SK-N-SH (cell line): Measurements from ENCODE around the gene LMOD2. TPM values are rescaled to one million over a fixed set of nuclear protein-coding genes. Genes with fewer than 3 reads are reported as not detected.

Experiments
- CTCF ChIA-PET: fragments of 300-600, 350-600 bp; formaldehyde crosslinking; extraction: SDS; loops from one replicate; lab custom pipeline; 2021; lab: Yijun Ruan, JAX
- POLR2A ChIA-PET: fragments of 350-600 bp; sonication (Branson Sonifier 250); formaldehyde crosslinking; extraction: SDS; loops from one replicate; lab custom pipeline; 2020; ENCODE audit warnings: antibody characterized with exemption, inconsistent platforms; lab: Yijun Ruan, JAX
- DNase-seq: peaks from one replicate; pipeline ENCODE4 v3.0.0; 2012
- H2AFZ ChIP-seq: fragments of 200-600 bp; sonication (generic); 2 replicates; pipeline ENCODE4 v1.8.1; 2016; ENCODE audit warnings: antibody characterized with exemption, mild to moderate bottlenecking, low read depth
- H3F3A ChIP-seq: fragments of 200-600 bp; sonication (generic); replicated peaks from 2 replicates; pipeline ENCODE3; 2016; ENCODE audit warnings: antibody characterized with exemption, mild to moderate bottlenecking; ENCODE audit not compliant: insufficient read depth
- H3K27ac ChIP-seq, 2 experiments: fragments of 200-500 bp in 1 of 2; fragments of 200-600 bp in 1 of 2; sonication (Bioruptor generic) in 1 of 2; sonication (generic), shearing (Covaris generic) in 1 of 2; 2 replicates each; pipeline versions ENCODE4 v1.5.1 to v1.6.1; 2014 to 2016; ENCODE audit warnings: low read depth in 2 of 2, inconsistent platforms in 1 of 2, low read length in 1 of 2, mild to moderate bottlenecking in 1 of 2, mixed read lengths in 1 of 2
- H3K27me3 ChIP-seq: fragments of 200-600 bp; sonication (generic), shearing (Covaris generic); 2 replicates; pipeline ENCODE4 v1.6.1; 2016; ENCODE audit warnings: mixed run types; ENCODE audit not compliant: insufficient read depth
- H3K36me3 ChIP-seq, 2 experiments: fragments of 200-500 bp in 1 of 2; fragments of 200-600 bp in 1 of 2; sonication (Bioruptor generic) in 1 of 2; sonication (generic) in 1 of 2; replicated peaks in 1 of 2; 2 replicates each; pipeline versions ENCODE3 to v1.5.1; 2014 to 2016; ENCODE audit warnings: low read length in 1 of 2, mild to moderate bottlenecking in 1 of 2; ENCODE audit not compliant: insufficient read depth in 2 of 2, control insufficient read depth in 1 of 2
- H3K4me1 ChIP-seq, 2 experiments: fragments of 200-500 bp in 1 of 2; fragments of 200-600 bp in 1 of 2; sonication (Bioruptor generic) in 1 of 2; sonication (generic), shearing (Covaris generic) in 1 of 2; 2 replicates each; pipeline versions ENCODE4 v1.5.1 to v1.6.1; 2014 to 2016; ENCODE audit warnings: low read depth in 1 of 2, low read length in 1 of 2, mixed run types in 1 of 2; ENCODE audit not compliant: insufficient read depth in 2 of 2, control insufficient read depth in 1 of 2
- H3K4me2 ChIP-seq: fragments of 200-600 bp; sonication (generic), shearing (Covaris generic); 2 replicates; pipeline ENCODE4 v1.6.1; 2017; ENCODE audit warnings: mixed run types
- H3K4me3 ChIP-seq, 2 experiments: fragments of 200-500 bp in 1 of 2; fragments of 200-600 bp in 1 of 2; sonication (Bioruptor generic) in 1 of 2; sonication (generic), shearing (Covaris generic) in 1 of 2; 2 replicates each; pipeline versions ENCODE4 v1.5.1 to v1.8.1; 2014 to 2016; ENCODE audit warnings: low read depth in 2 of 2, inconsistent platforms in 1 of 2, low read length in 1 of 2, mild to moderate bottlenecking in 1 of 2, mixed read lengths in 1 of 2, moderate library complexity in 1 of 2
- H3K79me2 ChIP-seq: fragments of 200-600 bp; sonication (generic); 2 replicates; pipeline ENCODE4 v1.8.1; 2017; ENCODE audit warnings: mild to moderate bottlenecking; ENCODE audit not compliant: insufficient read depth
- H3K9ac ChIP-seq: fragments of 200-600 bp; sonication (generic); 2 replicates; pipeline ENCODE4 v1.6.1; 2017; ENCODE audit warnings: mixed run types
- H3K9me2 ChIP-seq: fragments of 200-600 bp; sonication (generic); 2 replicates; pipeline ENCODE4 v1.6.1; 2017; ENCODE audit warnings: mixed run types
- H3K9me3 ChIP-seq: fragments of 200-600 bp; sonication (generic); 2 replicates; pipeline ENCODE4 v1.6.1; 2017; ENCODE audit warnings: mixed run types, mild to moderate bottlenecking, moderate library complexity
- H4K20me1 ChIP-seq: fragments of 200-600 bp; sonication (generic); 2 replicates; pipeline ENCODE4 v1.6.1; 2017; ENCODE audit warnings: mild to moderate bottlenecking, mixed run types; ENCODE audit not compliant: insufficient read depth
- CHD2 ChIP-seq: fragments of 150-350 bp; IDR thresholded peaks from 2 replicates; pipeline ENCODE4 v1.6.1; 2018; ENCODE audit warnings: low read length; ENCODE audit not compliant: partially characterized antibody
- EP300 ChIP-seq, 2 experiments: IDR thresholded peaks; 2 replicates each; pipeline versions ENCODE4 v1.4.0 to v1.6.1; 2012; ENCODE audit warnings: borderline replicate concordance in 1 of 2, low read depth in 1 of 2, low read length in 1 of 2
- EZH2phosphoT487 ChIP-seq: fragments of 200-600 bp; sonication (generic); IDR thresholded peaks from 2 replicates; pipeline ENCODE4 v1.6.1; 2017; ENCODE audit warnings: low read depth, mixed run types, mild to moderate bottlenecking, antibody characterized with exemption, moderate library complexity, borderline replicate concordance
- FOSL2 ChIP-seq: IDR thresholded peaks from 2 replicates; pipeline ENCODE4 v1.4.0; 2012; ENCODE audit warnings: low read depth, mild to moderate bottlenecking, moderate library complexity, borderline replicate concordance
- FOXJ3 ChIP-seq: sonication (generic); formaldehyde crosslinking; IDR thresholded peaks from 2 replicates; pipeline ENCODE4 v1.5.1; 2020; ENCODE audit warnings: mild to moderate bottlenecking, missing genetic modification reagents
- GATA2 ChIP-seq: sonication (generic); formaldehyde crosslinking; IDR thresholded peaks from 2 replicates; pipeline ENCODE4 v1.5.0; 2020; ENCODE audit warnings: mild to moderate bottlenecking, missing genetic modification reagents
- JUND ChIP-seq: IDR thresholded peaks from 2 replicates; pipeline ENCODE4 v1.4.0; 2012
- MEF2A ChIP-seq: IDR thresholded peaks from 2 replicates; pipeline ENCODE4 v1.4.0; 2012; ENCODE audit warnings: low read depth, borderline replicate concordance
- NRF1 ChIP-seq: IDR thresholded peaks from 2 replicates; pipeline ENCODE4 v1.6.1; 2012; ENCODE audit warnings: low read depth, mild to moderate bottlenecking, low read length
- POLR2AphosphoS5 ChIP-seq: IDR thresholded peaks from 2 replicates; pipeline ENCODE4 v1.6.1; 2012; ENCODE audit warnings: low read depth, low read length
- RAD21 ChIP-seq: IDR thresholded peaks from 2 replicates; pipeline ENCODE4 v1.6.1; 2012; ENCODE audit warnings: mild to moderate bottlenecking, low read length
- RCOR1 ChIP-seq: fragments of 150-350 bp; IDR thresholded peaks from 2 replicates; pipeline ENCODE4 v1.6.1; 2017; ENCODE audit warnings: antibody characterized with exemption, low read length
- RFX5 ChIP-seq: IDR thresholded peaks from 2 replicates; pipeline ENCODE4 v1.6.1; 2012; ENCODE audit warnings: mild to moderate bottlenecking, improper control_type of control experiment, low read length
- TAF1 ChIP-seq: IDR thresholded peaks from 2 replicates; pipeline ENCODE4 v1.6.1; 2012; ENCODE audit warnings: low read depth, mild to moderate bottlenecking, low read length, moderate library complexity, borderline replicate concordance
- WGBS: methylation state at CpG from one replicate; pipeline ENCODE4 v1.1.6; 2017; ENCODE audit warnings: low lambda C conversion rate; 5-methylcytosine and 5-hydroxymethylcytosine counted together
- polyA plus RNA-seq, 3 experiments: library from polyadenylated mRNA; depleted of rRNA; stranded (reverse); fragments of >200 nt; gene quantifications; 2 replicates each; pipeline ENCODE4 v1.2.3, GENCODE V29; 2012
- TF ChIP-seq, protein P1 (sequence below): IDR thresholded peaks from 2 replicates; pipeline ENCODE4 v1.4.0; 2012; ENCODE audit warnings: low read depth, borderline replicate concordance
- TF ChIP-seq, protein P2 (sequence below): fragments of 200-600 bp; sonication (generic); IDR thresholded peaks from 2 replicates; pipeline ENCODE4 v1.6.1; 2017; ENCODE audit warnings: antibody characterized with exemption, mild to moderate bottlenecking, moderate library complexity
- TF ChIP-seq, protein P3 (sequence below): IDR thresholded peaks from 2 replicates; pipeline ENCODE4; 2012
- TF ChIP-seq, protein P4 (sequence below): IDR thresholded peaks from 2 replicates; pipeline ENCODE4 v1.4.0; 2012; ENCODE audit warnings: low read depth, borderline replicate concordance
- TF ChIP-seq, protein P5 (sequence below): IDR thresholded peaks from 2 replicates; pipeline ENCODE4 v1.4.0; 2012; ENCODE audit warnings: low read depth

Gene LMOD2
- polyA plus RNA-seq, 1 of the 3 experiments (the other 2 are of a cell fraction), result not detected

DNA sequence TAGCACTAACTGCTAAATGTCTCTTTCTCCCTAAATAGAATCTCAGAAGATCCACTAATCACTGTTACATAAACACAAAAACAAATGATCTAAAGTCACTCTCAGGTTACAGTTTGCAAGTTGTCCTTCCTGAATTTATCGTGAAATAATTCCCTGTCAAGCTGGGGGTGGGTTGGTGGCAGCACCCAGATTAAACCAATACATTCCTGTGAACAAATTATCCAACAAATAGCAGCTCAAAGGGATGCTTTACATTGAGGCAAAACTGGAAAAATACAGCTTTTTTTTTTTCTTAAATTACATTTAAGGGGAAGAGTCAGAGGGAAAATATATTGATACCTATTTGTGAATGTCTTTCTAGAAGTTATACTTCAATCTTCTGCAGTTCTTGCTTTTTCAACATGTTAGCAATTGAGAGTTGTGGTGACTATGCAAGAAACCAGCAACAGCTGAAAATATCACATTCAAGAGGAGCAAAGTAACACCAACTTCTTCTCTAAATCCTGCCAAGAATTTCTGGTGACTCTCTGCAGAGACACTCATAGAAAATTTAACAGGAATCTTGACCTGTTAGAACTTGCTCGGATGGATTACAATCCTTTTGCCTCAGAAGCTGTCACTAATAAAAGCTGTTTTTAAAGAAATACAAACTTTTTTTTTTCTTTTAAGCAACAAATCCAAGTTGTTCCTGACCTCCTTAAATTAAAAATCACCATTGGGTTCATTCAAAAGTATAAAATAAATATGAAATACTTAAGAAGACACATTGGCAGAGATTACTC is 18.9 kb downstream of the LMOD2 start:
- Histone ChIP-seq H3K9me3 (no peaks in the 10 kb centered on the region), H3K27ac (peak overlapping the region in 1 of 2 experiments; percentile 14; a peak in 2 of 4 replicates), H2AFZ (no peak overlapping the region), H4K20me1 (no peaks in the 10 kb centered on the region), H3K9ac (no peak overlapping the region), H3K4me1 (peaks cover 0 to 17% of the 10 kb centered on the region in 2 experiments; a peak in 3 of 4 replicates), H3K79me2 (no peaks in the 10 kb centered on the region), H3K4me2 (no peak overlapping the region), H3K36me3 (peaks cover 19 to 27% of the 10 kb centered on the region in 2 experiments), H3K9me2 (no peaks in the 10 kb centered on the region), H3F3A (no peaks in the 10 kb centered on the region), H3K27me3 (no peaks in the 10 kb centered on the region), H3K4me3 (no peak overlapping the region)
- ChIA-PET CTCF (interaction anchor here (0.7 to 1.4 kb wide), 4 partner anchors 26 to 101 kb away, joined by 3 to 6 read pairs (median 4); no protein-coding TSS in a partner anchor), POLR2A (no interaction called here)
- 83% methylated on average over 2 of the region's 2 CpGs for WGBS
- no peak for DNase-seq
- TF ChIP-seq RCOR1, result no peak
- no peak for TF ChIP-seq CHD2
- TF ChIP-seq MEF2A, result no peak
- TF ChIP-seq FOSL2, result no peak
- no peak for TF ChIP-seq RFX5
- TF ChIP-seq GATA2 (CRISPR knock-in tag), result no peak
- TF ChIP-seq, protein P1, sequence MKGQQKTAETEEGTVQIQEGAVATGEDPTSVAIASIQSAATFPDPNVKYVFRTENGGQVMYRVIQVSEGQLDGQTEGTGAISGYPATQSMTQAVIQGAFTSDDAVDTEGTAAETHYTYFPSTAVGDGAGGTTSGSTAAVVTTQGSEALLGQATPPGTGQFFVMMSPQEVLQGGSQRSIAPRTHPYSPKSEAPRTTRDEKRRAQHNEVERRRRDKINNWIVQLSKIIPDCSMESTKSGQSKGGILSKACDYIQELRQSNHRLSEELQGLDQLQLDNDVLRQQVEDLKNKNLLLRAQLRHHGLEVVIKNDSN, result no peak
- no peak for TF ChIP-seq FOXJ3 (CRISPR knock-in tag)
- TF ChIP-seq RAD21, result no peak
- TF ChIP-seq EZH2phosphoT487, result no peak
- TF ChIP-seq NRF1, result no peak
- no peak for TF ChIP-seq TAF1
- TF ChIP-seq, protein P2, sequence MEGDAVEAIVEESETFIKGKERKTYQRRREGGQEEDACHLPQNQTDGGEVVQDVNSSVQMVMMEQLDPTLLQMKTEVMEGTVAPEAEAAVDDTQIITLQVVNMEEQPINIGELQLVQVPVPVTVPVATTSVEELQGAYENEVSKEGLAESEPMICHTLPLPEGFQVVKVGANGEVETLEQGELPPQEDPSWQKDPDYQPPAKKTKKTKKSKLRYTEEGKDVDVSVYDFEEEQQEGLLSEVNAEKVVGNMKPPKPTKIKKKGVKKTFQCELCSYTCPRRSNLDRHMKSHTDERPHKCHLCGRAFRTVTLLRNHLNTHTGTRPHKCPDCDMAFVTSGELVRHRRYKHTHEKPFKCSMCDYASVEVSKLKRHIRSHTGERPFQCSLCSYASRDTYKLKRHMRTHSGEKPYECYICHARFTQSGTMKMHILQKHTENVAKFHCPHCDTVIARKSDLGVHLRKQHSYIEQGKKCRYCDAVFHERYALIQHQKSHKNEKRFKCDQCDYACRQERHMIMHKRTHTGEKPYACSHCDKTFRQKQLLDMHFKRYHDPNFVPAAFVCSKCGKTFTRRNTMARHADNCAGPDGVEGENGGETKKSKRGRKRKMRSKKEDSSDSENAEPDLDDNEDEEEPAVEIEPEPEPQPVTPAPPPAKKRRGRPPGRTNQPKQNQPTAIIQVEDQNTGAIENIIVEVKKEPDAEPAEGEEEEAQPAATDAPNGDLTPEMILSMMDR, result no peak
- no peak for TF ChIP-seq EP300 (IDR thresholded peaks at IDR 0.05; ENCODE audit: borderline replicate concordance in 1 of 2, low read depth in 1 of 2, low read length in 1 of 2)
- no peak for TF ChIP-seq JUND
- TF ChIP-seq, protein P3, sequence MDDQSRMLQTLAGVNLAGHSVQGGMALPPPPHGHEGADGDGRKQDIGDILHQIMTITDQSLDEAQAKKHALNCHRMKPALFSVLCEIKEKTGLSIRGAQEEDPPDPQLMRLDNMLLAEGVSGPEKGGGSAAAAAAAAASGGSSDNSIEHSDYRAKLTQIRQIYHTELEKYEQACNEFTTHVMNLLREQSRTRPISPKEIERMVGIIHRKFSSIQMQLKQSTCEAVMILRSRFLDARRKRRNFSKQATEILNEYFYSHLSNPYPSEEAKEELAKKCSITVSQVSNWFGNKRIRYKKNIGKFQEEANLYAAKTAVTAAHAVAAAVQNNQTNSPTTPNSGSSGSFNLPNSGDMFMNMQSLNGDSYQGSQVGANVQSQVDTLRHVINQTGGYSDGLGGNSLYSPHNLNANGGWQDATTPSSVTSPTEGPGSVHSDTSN, result no peak
- TF ChIP-seq, protein P4, sequence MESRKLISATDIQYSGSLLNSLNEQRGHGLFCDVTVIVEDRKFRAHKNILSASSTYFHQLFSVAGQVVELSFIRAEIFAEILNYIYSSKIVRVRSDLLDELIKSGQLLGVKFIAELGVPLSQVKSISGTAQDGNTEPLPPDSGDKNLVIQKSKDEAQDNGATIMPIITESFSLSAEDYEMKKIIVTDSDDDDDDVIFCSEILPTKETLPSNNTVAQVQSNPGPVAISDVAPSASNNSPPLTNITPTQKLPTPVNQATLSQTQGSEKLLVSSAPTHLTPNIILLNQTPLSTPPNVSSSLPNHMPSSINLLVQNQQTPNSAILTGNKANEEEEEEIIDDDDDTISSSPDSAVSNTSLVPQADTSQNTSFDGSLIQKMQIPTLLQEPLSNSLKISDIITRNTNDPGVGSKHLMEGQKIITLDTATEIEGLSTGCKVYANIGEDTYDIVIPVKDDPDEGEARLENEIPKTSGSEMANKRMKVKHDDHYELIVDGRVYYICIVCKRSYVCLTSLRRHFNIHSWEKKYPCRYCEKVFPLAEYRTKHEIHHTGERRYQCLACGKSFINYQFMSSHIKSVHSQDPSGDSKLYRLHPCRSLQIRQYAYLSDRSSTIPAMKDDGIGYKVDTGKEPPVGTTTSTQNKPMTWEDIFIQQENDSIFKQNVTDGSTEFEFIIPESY, result no peak
- TF ChIP-seq POLR2AphosphoS5, result no peak
- TF ChIP-seq, protein P5, sequence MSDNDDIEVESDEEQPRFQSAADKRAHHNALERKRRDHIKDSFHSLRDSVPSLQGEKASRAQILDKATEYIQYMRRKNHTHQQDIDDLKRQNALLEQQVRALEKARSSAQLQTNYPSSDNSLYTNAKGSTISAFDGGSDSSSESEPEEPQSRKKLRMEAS, result no peak
